ENCODE data around the gene TC2N. TPM values are rescaled to one million over a fixed set of nuclear protein-coding genes. Genes with fewer than 3 reads are reported as not detected.
A peak's percentile ranks its signal among the peaks of the same experiment; 100 is the strongest.

The TC2N gene
- total RNA-seq, 1 donor from 2014 or later: 50.3 TPM

- no peaks in the 10 kb centered on the region for H3K27me3 ChIP-seq
- H3K4me3 ChIP-seq: no peak overlapping the region
- intact Hi-C loops (cut with DNase I): no loop called here
- H3K9me3 ChIP-seq: no peaks in the 10 kb centered on the region
- H3K27ac ChIP-seq: no peak overlapping the region
- no peaks in the 10 kb centered on the region for H3K4me1 ChIP-seq
- DNase-seq (ENCODE audit: extremely low spot score in 2 of 2): no peak
- H3K36me3 ChIP-seq: no peaks in the 10 kb centered on the region
- TF ChIP-seq, protein P1, sequence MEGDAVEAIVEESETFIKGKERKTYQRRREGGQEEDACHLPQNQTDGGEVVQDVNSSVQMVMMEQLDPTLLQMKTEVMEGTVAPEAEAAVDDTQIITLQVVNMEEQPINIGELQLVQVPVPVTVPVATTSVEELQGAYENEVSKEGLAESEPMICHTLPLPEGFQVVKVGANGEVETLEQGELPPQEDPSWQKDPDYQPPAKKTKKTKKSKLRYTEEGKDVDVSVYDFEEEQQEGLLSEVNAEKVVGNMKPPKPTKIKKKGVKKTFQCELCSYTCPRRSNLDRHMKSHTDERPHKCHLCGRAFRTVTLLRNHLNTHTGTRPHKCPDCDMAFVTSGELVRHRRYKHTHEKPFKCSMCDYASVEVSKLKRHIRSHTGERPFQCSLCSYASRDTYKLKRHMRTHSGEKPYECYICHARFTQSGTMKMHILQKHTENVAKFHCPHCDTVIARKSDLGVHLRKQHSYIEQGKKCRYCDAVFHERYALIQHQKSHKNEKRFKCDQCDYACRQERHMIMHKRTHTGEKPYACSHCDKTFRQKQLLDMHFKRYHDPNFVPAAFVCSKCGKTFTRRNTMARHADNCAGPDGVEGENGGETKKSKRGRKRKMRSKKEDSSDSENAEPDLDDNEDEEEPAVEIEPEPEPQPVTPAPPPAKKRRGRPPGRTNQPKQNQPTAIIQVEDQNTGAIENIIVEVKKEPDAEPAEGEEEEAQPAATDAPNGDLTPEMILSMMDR (IDR thresholded peaks at IDR 0.05): no peak
These were observed 92.9 kb downstream of the TC2N start for GRCh38 chr14:91774140-91775096.

- no peaks in the 10 kb centered on the region for H3K36me3 ChIP-seq
- TF ChIP-seq, protein P1 (IDR thresholded peaks at IDR 0.05): no peak
- TF ChIP-seq POLR2A (IDR thresholded peaks at IDR 0.05) (no peak), POLR2AphosphoS5 (IDR thresholded peaks at IDR 0.05; ENCODE audit: insufficient read depth in 1 of 2, low read depth in 1 of 2) (no peak)
- no peaks in the 10 kb centered on the region for H3K27me3 ChIP-seq
- no peaks in the 10 kb centered on the region for H3K9me3 ChIP-seq
- no peak for DNase-seq (ENCODE audit: extremely low spot score in 2 of 2)
- H3K27ac ChIP-seq: no peak overlapping the region
- H3K4me3 ChIP-seq: no peak overlapping the region
- no peaks in the 10 kb centered on the region for H3K4me1 ChIP-seq
- intact Hi-C loops (cut with DNase I): no loop called here
These were observed 97.2 kb downstream of the TC2N start for GRCh38 chr14:91770185-91770584.

DNA sequence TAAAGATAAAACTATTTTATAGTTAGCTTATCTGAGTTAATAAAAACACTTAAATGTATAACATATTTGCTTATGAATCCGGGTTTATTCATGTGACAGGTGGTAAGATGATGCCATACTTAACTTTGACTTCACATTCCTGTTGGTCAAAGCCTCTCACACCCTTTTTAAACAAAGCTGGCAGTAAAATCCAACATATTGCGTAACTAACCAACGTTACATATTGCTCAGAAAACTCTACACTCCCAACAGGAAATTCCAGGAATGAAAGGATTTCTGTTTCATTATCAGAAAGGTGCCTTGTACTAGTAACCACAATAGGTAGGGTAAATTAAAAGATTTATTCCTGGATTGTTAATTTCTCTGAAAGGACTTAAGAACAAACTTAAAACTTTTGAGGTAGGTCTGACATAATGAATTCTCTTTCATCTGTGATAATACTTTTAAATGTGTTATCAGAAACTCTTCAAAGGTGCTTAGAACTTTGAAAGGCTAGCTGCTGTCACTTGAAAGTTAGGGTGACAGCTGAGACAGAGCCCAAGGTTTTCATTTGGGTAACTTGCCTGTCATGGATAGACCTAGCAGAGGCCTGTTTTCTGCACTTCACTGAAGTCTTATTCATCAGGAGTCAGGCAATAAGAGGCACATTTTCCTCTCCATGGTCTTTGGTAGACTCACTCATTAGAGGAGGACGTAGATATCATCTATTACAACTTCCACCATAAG lies 111.6 kb downstream of the TC2N start:
- H3K27me3 ChIP-seq: no peaks in the 10 kb centered on the region
- H3K4me3 ChIP-seq: no peak overlapping the region
- intact Hi-C loops (cut with DNase I): no loop called here
- no peaks in the 10 kb centered on the region for H3K9me3 ChIP-seq
- no peaks in the 10 kb centered on the region for H3K36me3 ChIP-seq
- no peak overlapping the region for H3K27ac ChIP-seq
- no peaks in the 10 kb centered on the region for H3K4me1 ChIP-seq
- DNase-seq (ENCODE audit: extremely low spot score in 2 of 2): no peak
- peak in 1 of 2 donors; percentile 48 for TF ChIP-seq POLR2AphosphoS5 (IDR thresholded peaks at IDR 0.05; ENCODE audit: insufficient read depth in 1 of 2, low read depth in 1 of 2)
- TF ChIP-seq, protein P1 (IDR thresholded peaks at IDR 0.05): no peak

- H3K27me3 ChIP-seq: no peaks in the 10 kb centered on the region
- intact Hi-C loops (cut with DNase I): no loop called here
- no peak overlapping the region for H3K27ac ChIP-seq
- DNase-seq (ENCODE audit: extremely low spot score in 2 of 2): no peak
- no peaks in the 10 kb centered on the region for H3K36me3 ChIP-seq
- H3K4me1 ChIP-seq: no peaks in the 10 kb centered on the region
- no peak for TF ChIP-seq POLR2A (IDR thresholded peaks at IDR 0.05)
- TF ChIP-seq, protein P1 (IDR thresholded peaks at IDR 0.05): no peak
- no peak for TF ChIP-seq POLR2AphosphoS5 (IDR thresholded peaks at IDR 0.05; ENCODE audit: insufficient read depth in 1 of 2, low read depth in 1 of 2)
- no peak overlapping the region for H3K4me3 ChIP-seq
- no peaks in the 10 kb centered on the region for H3K9me3 ChIP-seq
These were observed 112.5 kb downstream of the TC2N start for GRCh38 chr14:91754819-91755218.

- Histone ChIP-seq H3K9me3 (no peaks in the 10 kb centered on the region), H3K36me3 (no peaks in the 10 kb centered on the region), H3K4me3 (no peak overlapping the region), H3K27ac (no peak overlapping the region), H3K27me3 (no peaks in the 10 kb centered on the region), H3K4me1 (no peaks in the 10 kb centered on the region)
- intact Hi-C loops (cut with DNase I): no loop called here
- TF ChIP-seq POLR2A (IDR thresholded peaks at IDR 0.05): no peak
- TF ChIP-seq, protein P1 (IDR thresholded peaks at IDR 0.05): no peak
- no peak for TF ChIP-seq POLR2AphosphoS5 (IDR thresholded peaks at IDR 0.05; ENCODE audit: insufficient read depth in 1 of 2, low read depth in 1 of 2)
- no peak for DNase-seq (ENCODE audit: extremely low spot score in 2 of 2)
These were observed 113.2 kb downstream of the TC2N start for GRCh38 chr14:91754185-91754584.
